HepG2 (cell line): ENCODE measurements around the gene MRPS2. TPM values are rescaled to one million over a fixed set of nuclear protein-coding genes. Genes with fewer than 3 reads are reported as not detected.

Experiments used
- ATAC-seq: fragments of 200-7000 bp; cut with Tn5 transposase; 3 replicates; pipeline ENCODE4 v1.9.1; 2020; ENCODE audit warnings: mild to moderate bottlenecking, moderate library complexity
- BruUV-seq: library from RNA; stranded (reverse); fragments of 400-500 nt; replicated peaks from 2 replicates; lab custom pipeline; 2021; lab: Mats Ljungman, UMichigan
- CTCF ChIA-PET: fragments of 300-600 bp; formaldehyde crosslinking; extraction: SDS; loops from one replicate; lab custom pipeline; 2021; ENCODE audit warnings: low total read pairs, inconsistent platforms, low intra/inter-chr PET ratio; lab: Yijun Ruan, JAX
- POLR2A ChIA-PET: fragments of 350-600 bp; sonication (Branson Sonifier 250); formaldehyde crosslinking; loops from one replicate; lab custom pipeline; 2020; ENCODE audit warnings: antibody characterized with exemption, inconsistent platforms; lab: Yijun Ruan, JAX
- DNase-seq: peaks from one replicate; pipeline ENCODE4 v3.0.0-alpha.2; 2015; ENCODE audit warnings: low spot score
- FAIRE-seq: peaks from 3 replicates; lab custom pipeline; 2011; peaks lifted over from hg19 to GRCh38; lab: Jason Lieb, UNC
- H2AFZ ChIP-seq: one replicate; pipeline ENCODE4 v1.6.1; 2011; ENCODE audit warnings: low read length, inconsistent platforms
- H3K27ac ChIP-seq: fragments of 300-600 bp; 3 replicates; pipeline ENCODE4 v1.8.0; 2011; ENCODE audit warnings: mixed run types, mild to moderate bottlenecking, mixed read lengths, low read length, inconsistent platforms; ENCODE audit not compliant: insufficient read depth; ENCODE audit errors: extremely low read length
- H3K27me3 ChIP-seq, 2 experiments: fragments of 200-600 bp in 1 of 2; 2 replicates in 1 of 2; 3 replicates in 1 of 2; pipeline versions ENCODE4 v1.6.0 to v1.8.0; 2011; ENCODE audit warnings: low read length in 2 of 2, mild to moderate bottlenecking in 2 of 2, moderate library complexity in 2 of 2, inconsistent platforms in 1 of 2; ENCODE audit not compliant: insufficient read depth in 2 of 2, control insufficient read depth in 1 of 2
- H3K36me3 ChIP-seq, 2 experiments: fragments of 200-600 bp in 1 of 2; replicated peaks in 1 of 2; 2 replicates in 1 of 2; 3 replicates in 1 of 2; pipeline versions ENCODE4 v1.5.1 to v1.8.0; 2011; ENCODE audit warnings: low read length in 2 of 2, inconsistent platforms in 1 of 2; ENCODE audit not compliant: insufficient read depth in 2 of 2, control insufficient read depth in 1 of 2
- H3K4me1 ChIP-seq: 2 replicates; pipeline ENCODE4 v1.5.1; 2012; ENCODE audit warnings: low read length, inconsistent platforms; ENCODE audit not compliant: insufficient read depth
- H3K4me2 ChIP-seq: 2 replicates; pipeline ENCODE4 v1.6.0; 2011; ENCODE audit warnings: low read depth, low read length, inconsistent platforms
- H3K4me3 ChIP-seq, 3 experiments: fragments of 200-600 bp in 1 of 3; sonication (generic), shearing (Covaris generic) in 1 of 3; replicated peaks in 1 of 3; 2 replicates each; pipeline ENCODE4 v1.5.1; 2011 to 2016; ENCODE audit warnings: low read length in 3 of 3, inconsistent platforms in 2 of 3, low read depth in 2 of 3, mild to moderate bottlenecking in 2 of 3, control low read depth in 1 of 3, mixed read lengths in 1 of 3; ENCODE audit not compliant: insufficient read depth in 1 of 3
- H3K79me2 ChIP-seq: one replicate; pipeline ENCODE4 v1.6.1; 2011; ENCODE audit warnings: low read length, inconsistent platforms; ENCODE audit not compliant: insufficient read depth
- H3K9ac ChIP-seq: 2 replicates; pipeline ENCODE4 v1.6.0; 2011; ENCODE audit warnings: mild to moderate bottlenecking, low read depth, low read length, inconsistent platforms; ENCODE audit not compliant: insufficient read depth
- H3K9me3 ChIP-seq: 2 replicates; pipeline ENCODE4 v1.5.1; 2012; ENCODE audit warnings: mild to moderate bottlenecking, low read length
- H4K20me1 ChIP-seq: 2 replicates; pipeline ENCODE4 v1.6.0; 2011; ENCODE audit warnings: inconsistent platforms, mild to moderate bottlenecking, low read length, moderate library complexity; ENCODE audit not compliant: insufficient read depth
- DDIT3 ChIP-seq: sonication (generic); formaldehyde crosslinking; IDR thresholded peaks from 2 replicates; pipeline ENCODE4 v1.4.0; 2020; ENCODE audit warnings: mild to moderate bottlenecking, missing genetic modification reagents
- GABPA ChIP-seq, 2 experiments: IDR thresholded peaks; 2 replicates each; pipeline ENCODE4 v1.6.1; 2011 to 2016; ENCODE audit warnings: low read depth in 2 of 2, low read length in 1 of 2, missing biosample characterization in 1 of 2, missing genetic modification characterization in 1 of 2
- MAFF ChIP-seq: IDR thresholded peaks from 2 replicates; pipeline ENCODE4 v1.6.1; 2011; ENCODE audit warnings: low read depth, low read length, improper control_type of control experiment
- NFE2 ChIP-seq: sonication (generic); formaldehyde crosslinking; IDR thresholded peaks from 2 replicates; pipeline ENCODE4 v1.4.0; 2020; ENCODE audit warnings: missing genetic modification reagents
- TCF7 ChIP-seq: sonication (generic); IDR thresholded peaks from 2 replicates; pipeline ENCODE4 v1.6.1; 2016; ENCODE audit warnings: antibody characterized with exemption, low read depth
- TSC22D2 ChIP-seq: sonication (generic); formaldehyde crosslinking; IDR thresholded peaks from 2 replicates; pipeline ENCODE4 v1.5.1; 2020; ENCODE audit warnings: missing genetic modification reagents, mild to moderate bottlenecking, borderline replicate concordance
- ZMAT3 ChIP-seq: sonication (generic); formaldehyde crosslinking; conservative IDR thresholded peaks from 2 replicates; pipeline ENCODE4 v1.7.0; 2021; ENCODE audit warnings: missing genetic modification reagents
- ZNF317 ChIP-seq: sonication (generic); formaldehyde crosslinking; IDR thresholded peaks from 2 replicates; pipeline ENCODE4 v1.5.0; 2020; ENCODE audit warnings: mild to moderate bottlenecking, missing genetic modification reagents
- ZNF484 ChIP-seq: sonication (generic); formaldehyde crosslinking; IDR thresholded peaks from 2 replicates; pipeline ENCODE4 v1.5.1; 2020; ENCODE audit warnings: mild to moderate bottlenecking, low read depth, missing genetic modification reagents, borderline replicate concordance
- ZNF614 ChIP-seq: IDR thresholded peaks from 2 replicates; pipeline ENCODE4 v1.6.1; 2018; ENCODE audit warnings: missing biosample characterization, missing genetic modification reagents, inconsistent platforms, borderline replicate concordance
- ZNF790 ChIP-seq: sonication (generic); formaldehyde crosslinking; IDR thresholded peaks from 2 replicates; pipeline ENCODE4 v1.8.0; 2022; ENCODE audit warnings: missing genetic modification reagents, mild to moderate bottlenecking, borderline replicate concordance
- ZSCAN22 ChIP-seq: sonication (generic); formaldehyde crosslinking; IDR thresholded peaks from 2 replicates; pipeline ENCODE4 v1.4.0; 2020; ENCODE audit warnings: mild to moderate bottlenecking, missing genetic modification reagents
- WGBS: methylation state at CpG from one replicate; pipeline ENCODE4 v1.1.6; 2017; ENCODE audit warnings: low lambda C conversion rate; 5-methylcytosine and 5-hydroxymethylcytosine counted together
- in situ Hi-C: cut with HindIII; loops from 2 replicates; pipeline ENCODE4 v1.10.0; 2017; ENCODE audit warnings: low pct_unique_long_range_greater_than_20kb; ENCODE audit not compliant: extremely low pct_ligation_motif_present
- intact Hi-C: fragments of 100-400 bp; cut with micrococcal nuclease; formaldehyde crosslinking; loops from one replicate; pipeline ENCODE4 v1.10.0; 2022; ENCODE audit not compliant: unreplicated experiment
- polyA plus RNA-seq, 8 experiments: library from polyadenylated mRNA; depleted of rRNA in 3 of 8; stranded (reverse) in 7 of 8; unstranded in 1 of 8; fragments of >200 nt; fragmentation: Illumina TruSeq in 4 of 8; extraction: Trizol in 4 of 8; gene quantifications; 2 replicates each; pipeline versions ENCODE4 v1.2.1 to v1.2.3, GENCODE V29; 2011 to 2016; ENCODE audit warnings: low read depth in 4 of 8, missing spikeins in 1 of 8, mixed read lengths in 1 of 8; ENCODE audit not compliant: insufficient read depth in 1 of 8
- total RNA-seq, 5 experiments: library from RNA; depleted of rRNA; stranded (reverse); fragments of >200 nt; fragmentation: Illumina TruSeq; extraction: Trizol; gene quantifications; 2 replicates each; pipeline ENCODE4 v1.2.3, GENCODE V29; 2016; ENCODE audit warnings: low read depth in 1 of 5
- TF ChIP-seq, protein P1 (sequence below): sonication (generic); formaldehyde crosslinking; IDR thresholded peaks from 2 replicates; pipeline ENCODE4 v1.5.0; 2020; ENCODE audit warnings: mild to moderate bottlenecking, missing genetic modification reagents
- TF ChIP-seq, protein P2 (sequence below): sonication (generic); formaldehyde crosslinking; IDR thresholded peaks from 2 replicates; pipeline ENCODE4 v1.8.0; 2022; ENCODE audit warnings: low read depth, missing genetic modification reagents

The MRPS2 gene
- total and polyA plus RNA-seq, 2 of the 13 experiments (the other 11 are each of a cell fraction or from before 2014, with no cell fraction given), result 44.4 to 86.7 TPM

DNA sequence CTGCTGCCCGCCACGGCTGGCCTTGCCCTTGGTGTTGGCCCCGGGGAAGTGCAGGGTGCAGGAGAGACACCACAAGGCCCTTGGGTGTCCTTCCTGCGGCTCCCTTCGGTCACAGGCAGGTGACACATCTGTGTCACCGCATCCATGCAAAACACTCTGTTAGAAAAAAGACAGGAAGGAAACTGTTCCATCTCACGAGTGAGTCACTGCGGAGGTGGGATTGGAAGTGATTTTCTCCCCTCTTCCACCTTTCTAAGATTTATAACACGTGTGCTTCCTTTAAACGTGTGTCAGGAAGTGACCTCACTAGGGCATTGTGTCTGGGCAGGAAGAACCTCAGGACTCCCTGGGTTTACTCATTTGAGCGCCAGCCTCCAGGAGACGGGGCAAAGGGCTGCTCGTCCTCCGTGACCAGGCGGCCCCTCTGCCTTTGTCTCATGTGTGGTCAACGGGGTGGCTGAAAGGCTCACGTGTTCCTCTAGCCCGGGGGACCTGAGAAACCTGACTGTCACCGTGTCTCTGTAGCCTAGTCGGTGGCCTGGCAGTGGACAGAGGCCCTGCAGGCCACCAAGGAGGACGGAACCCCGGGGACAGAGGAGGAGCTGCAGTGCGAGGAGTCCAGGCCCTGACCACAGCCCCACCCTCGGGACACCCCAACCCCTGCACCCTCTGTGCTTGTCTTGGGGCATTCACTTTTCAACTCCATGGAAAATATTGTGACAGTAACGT, 15.8 kb downstream of the MRPS2 start:
- Histone ChIP-seq H4K20me1 (no peaks in the 10 kb centered on the region), H3K27me3 (peaks cover 4 to 52% of the 10 kb centered on the region in 2 experiments; a peak in 4 of 5 replicates), H3K4me1 (no peaks in the 10 kb centered on the region), H3K36me3 (no peaks in the 10 kb centered on the region), H3K79me2 (no peaks in the 10 kb centered on the region), H3K4me3 (no peak overlapping the region), H3K27ac (no peak overlapping the region), H3K9ac (no peak overlapping the region), H3K4me2 (0 out of 2 replicates have a peak overlapping the region, but pooled peaks have one; percentile 19), H2AFZ (no peak overlapping the region), H3K9me3 (no peaks in the 10 kb centered on the region)
- WGBS, result 41% methylated on average over 11 of the region's 25 CpGs
- no peak for TF ChIP-seq ZNF317
- TF ChIP-seq GABPA (IDR thresholded peaks at IDR 0.05; ENCODE audit: low read depth, low read length), result no peak
- TF ChIP-seq GABPA (CRISPR knock-in tag; IDR thresholded peaks at IDR 0.05; ENCODE audit: low read depth), result peak; percentile 31; the same call in 1 of the 2 replicates
- TF ChIP-seq ZNF790 (CRISPR knock-in tag), result no peak
- TF ChIP-seq NFE2 (CRISPR knock-in tag), result no peak
- no peak for TF ChIP-seq TSC22D2 (CRISPR knock-in tag)
- in situ Hi-C loops (no loop called here), intact Hi-C loops (no loop called here)
- ATAC-seq (no peak; the same call in 2 of the 3 replicates), FAIRE-seq (no peak), DNase-seq (no peak)
- no TSS peak for BruUV-seq
- ChIA-PET POLR2A (no interaction called here), CTCF (no interaction called here)

GRCh38 chr9:135517407-135517822, 16.9 kb downstream of the MRPS2 start:
- FAIRE-seq (no peak), DNase-seq (no peak), ATAC-seq (no peak)
- no peak overlapping the region for H3K27ac ChIP-seq
- no peaks in the 10 kb centered on the region for H4K20me1 ChIP-seq
- ChIA-PET CTCF (no interaction called here), POLR2A (no interaction called here)
- no peaks in the 10 kb centered on the region for H3K9me3 ChIP-seq
- no peak overlapping the region for H3K4me2 ChIP-seq
- no peaks in the 10 kb centered on the region for H3K36me3 ChIP-seq
- no peak overlapping the region for H3K4me3 ChIP-seq
- no peak overlapping the region for H2AFZ ChIP-seq
- no peak overlapping the region for H3K9ac ChIP-seq
- BruUV-seq, result no TSS peak
- H3K79me2 ChIP-seq, result no peaks in the 10 kb centered on the region
- in situ Hi-C loops, result no loop called here
- H3K4me1 ChIP-seq, result no peaks in the 10 kb centered on the region
- 86% methylated on average over 18 of the region's 24 CpGs for WGBS
- H3K27me3 ChIP-seq, result peaks cover 3 to 55% of the 10 kb centered on the region in 2 experiments; a peak in 4 of 5 replicates
- intact Hi-C loops, result no loop called here
- TF ChIP-seq ZSCAN22 (no peak), ZMAT3 (CRISPR knock-in tag) (no peak), MAFF (no peak), ZNF614 (CRISPR knock-in tag) (no peak), ZNF484 (no peak), DDIT3 (no peak), TCF7 (no peak)
- TF ChIP-seq, protein P1, sequence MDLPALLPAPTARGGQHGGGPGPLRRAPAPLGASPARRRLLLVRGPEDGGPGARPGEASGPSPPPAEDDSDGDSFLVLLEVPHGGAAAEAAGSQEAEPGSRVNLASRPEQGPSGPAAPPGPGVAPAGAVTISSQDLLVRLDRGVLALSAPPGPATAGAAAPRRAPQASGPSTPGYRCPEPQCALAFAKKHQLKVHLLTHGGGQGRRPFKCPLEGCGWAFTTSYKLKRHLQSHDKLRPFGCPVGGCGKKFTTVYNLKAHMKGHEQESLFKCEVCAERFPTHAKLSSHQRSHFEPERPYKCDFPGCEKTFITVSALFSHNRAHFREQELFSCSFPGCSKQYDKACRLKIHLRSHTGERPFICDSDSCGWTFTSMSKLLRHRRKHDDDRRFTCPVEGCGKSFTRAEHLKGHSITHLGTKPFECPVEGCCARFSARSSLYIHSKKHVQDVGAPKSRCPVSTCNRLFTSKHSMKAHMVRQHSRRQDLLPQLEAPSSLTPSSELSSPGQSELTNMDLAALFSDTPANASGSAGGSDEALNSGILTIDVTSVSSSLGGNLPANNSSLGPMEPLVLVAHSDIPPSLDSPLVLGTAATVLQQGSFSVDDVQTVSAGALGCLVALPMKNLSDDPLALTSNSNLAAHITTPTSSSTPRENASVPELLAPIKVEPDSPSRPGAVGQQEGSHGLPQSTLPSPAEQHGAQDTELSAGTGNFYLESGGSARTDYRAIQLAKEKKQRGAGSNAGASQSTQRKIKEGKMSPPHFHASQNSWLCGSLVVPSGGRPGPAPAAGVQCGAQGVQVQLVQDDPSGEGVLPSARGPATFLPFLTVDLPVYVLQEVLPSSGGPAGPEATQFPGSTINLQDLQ (CRISPR knock-in tag), result no peak
- TF ChIP-seq, protein P2, sequence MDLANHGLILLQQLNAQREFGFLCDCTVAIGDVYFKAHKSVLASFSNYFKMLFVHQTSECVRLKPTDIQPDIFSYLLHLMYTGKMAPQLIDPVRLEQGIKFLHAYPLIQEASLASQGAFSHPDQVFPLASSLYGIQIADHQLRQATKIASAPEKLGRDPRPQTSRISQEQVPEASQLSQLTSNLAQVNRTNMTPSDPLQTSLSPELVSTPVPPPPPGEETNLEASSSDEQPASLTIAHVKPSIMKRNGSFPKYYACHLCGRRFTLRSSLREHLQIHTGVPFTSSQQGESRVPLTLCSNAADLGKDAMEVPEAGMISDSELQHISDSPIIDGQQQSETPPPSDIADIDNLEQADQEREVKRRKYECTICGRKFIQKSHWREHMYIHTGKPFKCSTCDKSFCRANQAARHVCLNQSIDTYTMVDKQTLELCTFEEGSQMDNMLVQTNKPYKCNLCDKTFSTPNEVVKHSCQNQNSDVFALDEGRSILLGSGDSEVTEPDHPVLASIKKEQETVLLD, result no peak
